ENCODE results near the gene MSX1. TPM values are rescaled to one million over a fixed set of nuclear protein-coding genes. Genes with fewer than 3 reads are reported as not detected.

Gene MSX1
- total and polyA plus RNA-seq, 4 donors, result 0.13 to 0.33 (median 0.15) TPM; not detected in 1

- no peak overlapping the region for H3K27ac ChIP-seq (ENCODE audit: low read depth in 1 of 2, low read length in 2 of 2)
- DNase-seq (ENCODE audit: low spot score), result no peak
- H3K4me3 ChIP-seq (ENCODE audit: low read depth in 1 of 3, low read length in 3 of 3), result no peak overlapping the region
- TF ChIP-seq EGR1 (IDR thresholded peaks at IDR 0.05; ENCODE audit: low read depth in 2 of 2), result no peak
- no peak for TF ChIP-seq YY1 (IDR thresholded peaks at IDR 0.05)
- TF ChIP-seq CTCF (IDR thresholded peaks at IDR 0.05; ENCODE audit: low read depth, low read length, missing input control), result no peak
- no peak for TF ChIP-seq MAX (IDR thresholded peaks at IDR 0.05)
- TF ChIP-seq FOXA1 (IDR thresholded peaks at IDR 0.05), result no peak
- no peak for TF ChIP-seq SP1 (IDR thresholded peaks at IDR 0.05)
- no peak for TF ChIP-seq ZBTB33 (IDR thresholded peaks at IDR 0.05)
- no peak for TF ChIP-seq FOXA2 (IDR thresholded peaks at IDR 0.05)
- no peak for TF ChIP-seq REST (IDR thresholded peaks at IDR 0.05)
- TF ChIP-seq JUND (IDR thresholded peaks at IDR 0.05), result no peak
- no peak for TF ChIP-seq ATF3 (IDR thresholded peaks at IDR 0.05)
- TF ChIP-seq NR2F2 (IDR thresholded peaks at IDR 0.05), result no peak
- no peak for TF ChIP-seq TAF1 (conservative IDR thresholded peaks at IDR 0.05)
- no peak for TF ChIP-seq RAD21 (IDR thresholded peaks at IDR 0.05)
- TF ChIP-seq HNF4G (IDR thresholded peaks at IDR 0.05), result no peak
- TF ChIP-seq RXRA (IDR thresholded peaks at IDR 0.05), result no peak
- TF ChIP-seq GABPA (IDR thresholded peaks at IDR 0.05 in 1 of 2, conservative IDR thresholded peaks at IDR 0.05 in 1 of 2), result no peak
- no peak for TF ChIP-seq HNF4A (conservative IDR thresholded peaks at IDR 0.05)
- H3K4me1 ChIP-seq (ENCODE audit: control insufficient read depth in 4 of 4, insufficient read depth in 4 of 4, low read length in 3 of 4), result no peaks in the 10 kb centered on the region
- no peak overlapping the region for H3K9ac ChIP-seq (ENCODE audit: low read depth in 1 of 2, low read length in 2 of 2)
- WGBS, result 67% methylated on average over 2 of the region's 2 CpGs
- peaks cover 0 to 3% (median under 1%) of the 10 kb centered on the region in 4 donors for H3K27me3 ChIP-seq (ENCODE audit: control insufficient read depth in 4 of 4, insufficient read depth in 4 of 4, low read length in 3 of 4)
- peaks cover 0 to 2% (median 0%) of the 10 kb centered on the region in 4 donors for H3K9me3 ChIP-seq (ENCODE audit: control insufficient read depth in 4 of 4, low read length in 3 of 4)
- no peaks in the 10 kb centered on the region for H3K36me3 ChIP-seq (ENCODE audit: control insufficient read depth in 4 of 4, insufficient read depth in 3 of 4, low read depth in 1 of 4, low read length in 3 of 4)
These were observed 22.0 kb downstream of the MSX1 start for GRCh38 chr4:4881432-4881831.

Measured in liver (tissue), 9 donors.